ENCODE results near the gene ALOX5.
A peak's percentile ranks its signal among the peaks of the same experiment; 100 is the strongest.

Gene ALOX5

GRCh38 chr10:45443101-45444009 is 69.3 kb downstream of the ALOX5 start:
- no peak for DNase-seq (ENCODE audit: low read depth)

- DNase-seq (ENCODE audit: low read depth): no peak
Measured at GRCh38 chr10:45444022-45444421, 70.0 kb downstream of the ALOX5 start.

GRCh38 chr10:45444976-45445898 is 71.2 kb downstream of the ALOX5 start:
- DNase-seq (ENCODE audit: low read depth): no peak

- no peak for DNase-seq (ENCODE audit: low read depth)
Measured at GRCh38 chr10:45446858-45447257, 72.8 kb downstream of the ALOX5 start.

- no peak for DNase-seq (ENCODE audit: low read depth)
Measured at GRCh38 chr10:45447416-45447815, 73.4 kb downstream of the ALOX5 start.

- DNase-seq (ENCODE audit: low read depth): no peak
Measured at GRCh38 chr10:45450866-45451265, 76.8 kb downstream of the ALOX5 start.

- no peak for DNase-seq (ENCODE audit: low read depth)
Measured at GRCh38 chr10:45451407-45451806, 77.4 kb downstream of the ALOX5 start.

GRCh38 chr10:45452268-45452667 is 78.3 kb downstream of the ALOX5 start:
- DNase-seq (ENCODE audit: low read depth): no peak

- no peak for DNase-seq (ENCODE audit: low read depth)
Measured at GRCh38 chr10:45452743-45453452, 78.9 kb downstream of the ALOX5 start.

GRCh38 chr10:45453639-45454255 is 79.7 kb downstream of the ALOX5 start:
- DNase-seq (ENCODE audit: low read depth): no peak

GRCh38 chr10:45454262-45454661 is 80.2 kb downstream of the ALOX5 start:
- no peak for DNase-seq (ENCODE audit: low read depth)

- DNase-seq (ENCODE audit: low read depth): no peak
Measured at GRCh38 chr10:45454859-45455258, 80.8 kb downstream of the ALOX5 start.

- no peak for DNase-seq (ENCODE audit: low read depth)
Measured at GRCh38 chr10:45456233-45456632, 82.2 kb downstream of the ALOX5 start.

GRCh38 chr10:45456822-45457221 is 82.8 kb downstream of the ALOX5 start:
- no peak for DNase-seq (ENCODE audit: low read depth)

GRCh38 chr10:45457487-45457886 is 83.5 kb downstream of the ALOX5 start:
- DNase-seq (ENCODE audit: low read depth): no peak

GRCh38 chr10:45460235-45460878 is 86.3 kb downstream of the ALOX5 start:
- no peak for DNase-seq (ENCODE audit: low read depth)

GRCh38 chr10:45461034-45461433 is 87.0 kb downstream of the ALOX5 start:
- DNase-seq (ENCODE audit: low read depth): no peak

- DNase-seq (ENCODE audit: low read depth): no peak
Measured at GRCh38 chr10:45463244-45464116, 89.5 kb downstream of the ALOX5 start.

- DNase-seq (ENCODE audit: low read depth): peak; percentile 61
Measured at GRCh38 chr10:45464958-45465567, 91.0 kb downstream of the ALOX5 start.

GRCh38 chr10:45466784-45467183 is 92.8 kb downstream of the ALOX5 start:
- no peak for DNase-seq (ENCODE audit: low read depth)
